ENCODE data around the gene POPDC3.
"Not testable (repeated sequence)": the region's sequence is repeated elsewhere in the genome, so short reads cannot be mapped to it uniquely, and the experiment has no call there.

Gene POPDC3

GRCh38 chr6:105179244-105180065, at the start of gene POPDC3:
Gene POPDC3, minus strand, starts transcription at chr6:105180014. Its CDS starts 18,105 bp downstream, at chr6:105161909.
- DNase-seq (ENCODE audit: low spot score), result peak; percentile 66

GRCh38 chr6:105227295-105227767, 47.5 kb upstream of the POPDC3 start:
- no peak for DNase-seq (ENCODE audit: low spot score)

GRCh38 chr6:105226598-105227294, 46.9 kb upstream of the POPDC3 start:
- DNase-seq (ENCODE audit: low spot score), result no peak

- DNase-seq (ENCODE audit: low spot score), result no peak
Measured at GRCh38 chr6:105223242-105223641, 43.4 kb upstream of the POPDC3 start.

GRCh38 chr6:105221219-105221618, 41.4 kb upstream of the POPDC3 start:
- DNase-seq (ENCODE audit: low spot score), result not testable (repeated sequence)

- DNase-seq (ENCODE audit: low spot score), result no peak
Measured at GRCh38 chr6:105220186-105220585, 40.4 kb upstream of the POPDC3 start.

GRCh38 chr6:105219218-105219617, 39.4 kb upstream of the POPDC3 start:
- not testable (repeated sequence) for DNase-seq (ENCODE audit: low spot score)

- no peak for DNase-seq (ENCODE audit: low spot score)
Measured at GRCh38 chr6:105215506-105215905, 35.7 kb upstream of the POPDC3 start.

- no peak for DNase-seq (ENCODE audit: low spot score)
Measured at GRCh38 chr6:105214668-105215067, 34.9 kb upstream of the POPDC3 start.

- DNase-seq (ENCODE audit: low spot score), result no peak
Measured at GRCh38 chr6:105213272-105213671, 33.5 kb upstream of the POPDC3 start.

GRCh38 chr6:105212587-105212986, 32.8 kb upstream of the POPDC3 start:
- DNase-seq (ENCODE audit: low spot score), result no peak

GRCh38 chr6:105211831-105212230, 32.0 kb upstream of the POPDC3 start:
- no peak for DNase-seq (ENCODE audit: low spot score)

- no peak for DNase-seq (ENCODE audit: low spot score)
Measured at GRCh38 chr6:105210932-105211531, 31.2 kb upstream of the POPDC3 start.

GRCh38 chr6:105209950-105210706, 30.3 kb upstream of the POPDC3 start:
- no peak for DNase-seq (ENCODE audit: low spot score)

- no peak for DNase-seq (ENCODE audit: low spot score)
Measured at GRCh38 chr6:105207524-105208269, 27.9 kb upstream of the POPDC3 start.

- no peak for DNase-seq (ENCODE audit: low spot score)
Measured at GRCh38 chr6:105204768-105205167, 25.0 kb upstream of the POPDC3 start.

- DNase-seq (ENCODE audit: low spot score), result no peak
Measured at GRCh38 chr6:105204331-105204730, 24.5 kb upstream of the POPDC3 start.

GRCh38 chr6:105202486-105202885, 22.7 kb upstream of the POPDC3 start:
- no peak for DNase-seq (ENCODE audit: low spot score)

GRCh38 chr6:105200133-105200730, 20.4 kb upstream of the POPDC3 start:
- no peak for DNase-seq (ENCODE audit: low spot score)

GRCh38 chr6:105199711-105200110, 19.9 kb upstream of the POPDC3 start:
- DNase-seq (ENCODE audit: low spot score), result no peak

- DNase-seq (ENCODE audit: low spot score), result no peak
Measured at GRCh38 chr6:105196076-105196475, 16.3 kb upstream of the POPDC3 start.

All from left forelimb (tissue), 1 donor.